ENCODE measurements around the gene GABRG3. TPM values are rescaled to one million over a fixed set of nuclear protein-coding genes. Genes with fewer than 3 reads are reported as not detected.

The GABRG3 gene
- total and polyA plus RNA-seq, 9 of the 15 experiments (the other 6 are each of a cell fraction or from before 2014, with no cell fraction given) = 4.0 to 15.1 (median 11.2) TPM

DNA sequence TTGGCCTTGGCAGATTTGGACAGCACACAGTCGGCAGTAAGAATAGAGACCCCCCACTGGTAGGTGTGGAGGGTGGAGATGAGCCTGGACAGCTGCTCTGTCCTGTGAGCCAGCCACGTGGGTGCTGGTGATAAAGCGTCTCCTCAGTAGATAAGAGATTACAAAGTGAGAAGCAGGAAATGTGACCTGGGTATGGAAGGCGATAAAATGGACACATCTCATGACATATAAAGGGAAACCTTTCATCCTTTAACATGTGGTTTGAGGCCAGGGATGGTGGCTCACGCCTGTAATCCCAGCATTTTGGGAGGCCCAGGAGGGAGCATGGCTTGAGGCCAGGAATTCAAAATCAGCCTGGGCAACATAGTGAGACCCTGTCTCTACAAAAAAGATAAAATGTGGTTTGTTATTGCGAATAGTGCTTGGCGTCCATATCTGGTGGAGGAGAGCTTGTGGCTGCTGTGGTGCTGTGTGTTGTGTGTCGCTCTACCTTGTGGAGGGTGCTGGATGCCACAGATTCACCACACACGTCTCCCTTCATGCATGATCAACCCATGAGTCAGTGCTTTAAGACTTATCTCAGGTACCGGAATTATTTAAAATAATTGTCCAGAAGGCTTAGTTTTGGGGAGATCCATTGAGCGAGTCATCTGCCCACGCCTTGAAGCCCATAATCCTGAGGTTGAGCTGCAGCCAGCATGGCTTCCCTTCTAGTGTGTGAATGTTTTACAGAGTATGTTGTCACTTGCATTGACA, 157.0 kb downstream of the GABRG3 start (continued):
- TF ChIP-seq MTA2 (IDR thresholded peaks at IDR 0.05; ENCODE audit: low read depth) (peak; percentile 77), ZNF644 (tag; IDR thresholded peaks at IDR 0.05; ENCODE audit: low read depth) (peak; percentile 59; the same call in 1 of the 2 replicates), MXI1 (IDR thresholded peaks at IDR 0.05; ENCODE audit: low read depth, low read length) (peak; percentile 46; the same call in 1 of the 2 replicates), GATAD2B (IDR thresholded peaks at IDR 0.05; ENCODE audit: borderline replicate concordance) (peak; percentile 69; the same call in 1 of the 2 replicates), ZNF77 (CRISPR knock-in tag; IDR thresholded peaks at IDR 0.05) (no peak), MYBL2 (IDR thresholded peaks at IDR 0.05; ENCODE audit: low read depth) (0 out of 2 replicates have a peak, but pooled peaks have one; percentile 54), MYBL2 (CRISPR knock-in tag; IDR thresholded peaks at IDR 0.05; ENCODE audit: borderline replicate concordance) (no peak), TBL1XR1 (IDR thresholded peaks at IDR 0.05; ENCODE audit: low read length in 2 of 2) (peak in 1 of 2 experiments; percentile 58; a peak in 1 of 4 replicates), MEF2D (tag; conservative IDR thresholded peaks at IDR 0.05; ENCODE audit: low read depth) (0 out of 2 replicates have a peak, but pooled peaks have one; percentile 21), EZH2 (IDR thresholded peaks at IDR 0.05; ENCODE audit: borderline replicate concordance, low read depth, low read length) (no peak), TEAD4 (IDR thresholded peaks at IDR 0.05; ENCODE audit: low read length) (peak; percentile 95), TEAD4 (CRISPR knock-in tag; IDR thresholded peaks at IDR 0.05; ENCODE audit: borderline replicate concordance) (no peak), XRCC4 (IDR thresholded peaks at IDR 0.05; ENCODE audit: extremely low read depth, insufficient read depth, insufficient read length) (no peak), ZC3H8 (IDR thresholded peaks at IDR 0.05) (no peak), DMBX1 (CRISPR knock-in tag; IDR thresholded peaks at IDR 0.05; ENCODE audit: borderline replicate concordance) (peak; percentile 68; the same call in 1 of the 2 replicates), BCOR (IDR thresholded peaks at IDR 0.05) (peak; percentile 90), CREM (IDR thresholded peaks at IDR 0.05; ENCODE audit: low read depth) (peak; percentile 83)
- TF ChIP-seq, protein P1, sequence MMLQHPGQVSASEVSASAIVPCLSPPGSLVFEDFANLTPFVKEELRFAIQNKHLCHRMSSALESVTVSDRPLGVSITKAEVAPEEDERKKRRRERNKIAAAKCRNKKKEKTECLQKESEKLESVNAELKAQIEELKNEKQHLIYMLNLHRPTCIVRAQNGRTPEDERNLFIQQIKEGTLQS (IDR thresholded peaks at IDR 0.05) = 0 out of 2 replicates have a peak, but pooled peaks have one; percentile 19
- TF ChIP-seq, protein P1 (CRISPR knock-in tag; conservative IDR thresholded peaks at IDR 0.05) = no peak
- TF ChIP-seq, protein P2, sequence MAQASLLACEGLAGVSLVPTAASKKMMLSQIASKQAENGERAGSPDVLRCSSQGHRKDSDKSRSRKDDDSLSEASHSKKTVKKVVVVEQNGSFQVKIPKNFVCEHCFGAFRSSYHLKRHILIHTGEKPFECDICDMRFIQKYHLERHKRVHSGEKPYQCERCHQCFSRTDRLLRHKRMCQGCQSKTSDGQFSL (CRISPR knock-in tag; IDR thresholded peaks at IDR 0.05) = peak; percentile 66
- TF ChIP-seq, protein P2 (tag; IDR thresholded peaks at IDR 0.05) = no peak
- TF ChIP-seq, protein P3, sequence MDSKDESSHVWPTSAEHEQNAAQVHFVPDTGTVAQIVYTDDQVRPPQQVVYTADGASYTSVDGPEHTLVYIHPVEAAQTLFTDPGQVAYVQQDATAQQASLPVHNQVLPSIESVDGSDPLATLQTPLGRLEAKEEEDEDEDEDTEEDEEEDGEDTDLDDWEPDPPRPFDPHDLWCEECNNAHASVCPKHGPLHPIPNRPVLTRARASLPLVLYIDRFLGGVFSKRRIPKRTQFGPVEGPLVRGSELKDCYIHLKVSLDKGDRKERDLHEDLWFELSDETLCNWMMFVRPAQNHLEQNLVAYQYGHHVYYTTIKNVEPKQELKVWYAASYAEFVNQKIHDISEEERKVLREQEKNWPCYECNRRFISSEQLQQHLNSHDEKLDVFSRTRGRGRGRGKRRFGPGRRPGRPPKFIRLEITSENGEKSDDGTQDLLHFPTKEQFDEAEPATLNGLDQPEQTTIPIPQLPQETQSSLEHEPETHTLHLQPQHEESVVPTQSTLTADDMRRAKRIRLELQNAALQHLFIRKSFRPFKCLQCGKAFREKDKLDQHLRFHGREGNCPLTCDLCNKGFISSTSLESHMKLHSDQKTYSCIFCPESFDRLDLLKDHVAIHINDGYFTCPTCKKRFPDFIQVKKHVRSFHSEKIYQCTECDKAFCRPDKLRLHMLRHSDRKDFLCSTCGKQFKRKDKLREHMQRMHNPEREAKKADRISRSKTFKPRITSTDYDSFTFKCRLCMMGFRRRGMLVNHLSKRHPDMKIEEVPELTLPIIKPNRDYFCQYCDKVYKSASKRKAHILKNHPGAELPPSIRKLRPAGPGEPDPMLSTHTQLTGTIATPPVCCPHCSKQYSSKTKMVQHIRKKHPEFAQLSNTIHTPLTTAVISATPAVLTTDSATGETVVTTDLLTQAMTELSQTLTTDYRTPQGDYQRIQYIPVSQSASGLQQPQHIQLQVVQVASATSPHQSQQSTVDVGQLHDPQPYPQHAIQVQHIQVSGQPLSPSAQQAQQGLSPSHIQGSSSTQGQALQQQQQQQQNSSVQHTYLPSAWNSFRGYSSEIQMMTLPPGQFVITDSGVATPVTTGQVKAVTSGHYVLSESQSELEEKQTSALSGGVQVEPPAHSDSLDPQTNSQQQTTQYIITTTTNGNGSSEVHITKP (IDR thresholded peaks at IDR 0.05; ENCODE audit: partially characterized antibody) = no peak
- TF ChIP-seq, protein P4, sequence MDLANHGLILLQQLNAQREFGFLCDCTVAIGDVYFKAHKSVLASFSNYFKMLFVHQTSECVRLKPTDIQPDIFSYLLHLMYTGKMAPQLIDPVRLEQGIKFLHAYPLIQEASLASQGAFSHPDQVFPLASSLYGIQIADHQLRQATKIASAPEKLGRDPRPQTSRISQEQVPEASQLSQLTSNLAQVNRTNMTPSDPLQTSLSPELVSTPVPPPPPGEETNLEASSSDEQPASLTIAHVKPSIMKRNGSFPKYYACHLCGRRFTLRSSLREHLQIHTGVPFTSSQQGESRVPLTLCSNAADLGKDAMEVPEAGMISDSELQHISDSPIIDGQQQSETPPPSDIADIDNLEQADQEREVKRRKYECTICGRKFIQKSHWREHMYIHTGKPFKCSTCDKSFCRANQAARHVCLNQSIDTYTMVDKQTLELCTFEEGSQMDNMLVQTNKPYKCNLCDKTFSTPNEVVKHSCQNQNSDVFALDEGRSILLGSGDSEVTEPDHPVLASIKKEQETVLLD (IDR thresholded peaks at IDR 0.05) = peak; percentile 76; the same call in 1 of the 2 replicates

Measured in K562 (cell line).